OCI-LY1 (cell line): ENCODE data around the gene RAD50.

Experiments used
- H2AFZ ChIP-seq: fragments of 200-600 bp; sonication (generic), shearing (Covaris generic); 2 replicates; pipeline ENCODE4 v1.6.0; 2014; ENCODE audit warnings: antibody characterized with exemption, mild to moderate bottlenecking, low read length
- H3F3A ChIP-seq: fragments of 200-600 bp; sonication (generic), shearing (Covaris generic); 2 replicates; pipeline ENCODE4 v1.6.0; 2014; ENCODE audit warnings: mild to moderate bottlenecking, antibody characterized with exemption, low read length, moderate library complexity; ENCODE audit not compliant: insufficient read depth
- H3K27ac ChIP-seq: fragments of 200-600 bp; sonication (generic); 2 replicates; pipeline ENCODE4 v1.5.1; 2014; ENCODE audit warnings: low read length, mixed run types, mild to moderate bottlenecking, low read depth; ENCODE audit not compliant: poor library complexity, severe bottlenecking
- H3K27me3 ChIP-seq: fragments of 200-600 bp; sonication (generic); 2 replicates; pipeline ENCODE4 v1.6.0; 2014; ENCODE audit warnings: antibody characterized with exemption, mild to moderate bottlenecking, low read length, moderate library complexity; ENCODE audit not compliant: insufficient read depth
- H3K36me3 ChIP-seq: fragments of 200-600 bp; sonication (generic); 2 replicates; pipeline ENCODE4 v1.6.1; 2014; ENCODE audit warnings: mild to moderate bottlenecking, antibody characterized with exemption, low read length, moderate library complexity, mixed read lengths; ENCODE audit not compliant: insufficient read depth
- H3K4me1 ChIP-seq: fragments of 200-600 bp; sonication (generic); 2 replicates; pipeline ENCODE4 v1.5.1; 2014; ENCODE audit warnings: mild to moderate bottlenecking, low read length, moderate library complexity; ENCODE audit not compliant: insufficient read depth, severe bottlenecking
- H3K4me2 ChIP-seq: fragments of 200-600 bp; sonication (generic), shearing (Covaris generic); 2 replicates; pipeline ENCODE4 v1.6.1; 2014; ENCODE audit warnings: low read length
- H3K4me3 ChIP-seq: fragments of 200-600 bp; sonication (generic); 2 replicates; pipeline ENCODE4 v1.5.1; 2014; ENCODE audit warnings: low read length, low read depth, mild to moderate bottlenecking, mixed read lengths; ENCODE audit not compliant: poor library complexity, severe bottlenecking
- H3K79me2 ChIP-seq: fragments of 200-600 bp; shearing (Covaris generic); 2 replicates; pipeline ENCODE4 v1.6.1; 2016; ENCODE audit warnings: mixed run types, low read length, mixed read lengths; ENCODE audit not compliant: insufficient read depth
- H3K9ac ChIP-seq: fragments of 200-600 bp; sonication (generic), shearing (Covaris generic); 2 replicates; pipeline ENCODE4 v1.6.1; 2014; ENCODE audit warnings: mild to moderate bottlenecking, low read length, mixed read lengths
- H3K9me2 ChIP-seq: fragments of 200-600 bp; sonication (generic), shearing (Covaris generic); 2 replicates; pipeline ENCODE4 v1.6.1; 2014; ENCODE audit warnings: low read depth, mild to moderate bottlenecking, low read length, mixed read lengths
- H3K9me3 ChIP-seq: fragments of 200-600 bp; shearing (Covaris generic); 2 replicates; pipeline ENCODE4 v1.6.1; 2014; ENCODE audit warnings: low read length, mixed read lengths
- H4K20me1 ChIP-seq: fragments of 200-600 bp; sonication (generic), shearing (Covaris generic); 2 replicates; pipeline ENCODE4 v1.6.0; 2016; ENCODE audit warnings: mild to moderate bottlenecking, low read length; ENCODE audit not compliant: insufficient read depth
- CTCF ChIP-seq: fragments of 200-600 bp; sonication (generic), shearing (Covaris generic); IDR thresholded peaks from 2 replicates; pipeline ENCODE4 v1.5.1; 2017; ENCODE audit warnings: mild to moderate bottlenecking, antibody characterized with exemption, low read length, moderate library complexity, mixed read lengths
- EZH2 ChIP-seq: fragments of 200-600 bp; sonication (generic), shearing (Covaris generic); IDR thresholded peaks from 2 replicates; pipeline ENCODE4 v1.8.0; 2017; ENCODE audit warnings: borderline replicate concordance, mixed run types, mild to moderate bottlenecking, antibody characterized with exemption, low read length, moderate library complexity, mixed read lengths

RAD50 gene

GRCh38 chr5:132637241-132637640, 80.5 kb downstream of the RAD50 start:
- H3K4me2 ChIP-seq: no peak overlapping the region
- no peaks in the 10 kb centered on the region for H3K4me1 ChIP-seq
- no peak overlapping the region for H3K4me3 ChIP-seq
- no peak overlapping the region for H2AFZ ChIP-seq
- H3K79me2 ChIP-seq: no peaks in the 10 kb centered on the region
- H3K9ac ChIP-seq: no peak overlapping the region
- no peaks in the 10 kb centered on the region for H3K9me3 ChIP-seq
- no peak for TF ChIP-seq EZH2
- no peak for TF ChIP-seq CTCF
- no peaks in the 10 kb centered on the region for H4K20me1 ChIP-seq
- H3K36me3 ChIP-seq: peaks cover 78% of the 10 kb centered on the region
- no peak overlapping the region for H3K27ac ChIP-seq
- no peaks in the 10 kb centered on the region for H3K27me3 ChIP-seq
- no peaks in the 10 kb centered on the region for H3F3A ChIP-seq
- no peaks in the 10 kb centered on the region for H3K9me2 ChIP-seq

- no peak overlapping the region for H3K4me3 ChIP-seq
- no peak overlapping the region for H2AFZ ChIP-seq
- no peak overlapping the region for H3K27ac ChIP-seq
- H4K20me1 ChIP-seq: no peaks in the 10 kb centered on the region
- no peaks in the 10 kb centered on the region for H3K4me1 ChIP-seq
- TF ChIP-seq CTCF (no peak), EZH2 (no peak)
- H3K4me2 ChIP-seq: no peak overlapping the region
- H3K79me2 ChIP-seq: no peaks in the 10 kb centered on the region
- H3K9ac ChIP-seq: no peak overlapping the region
- no peaks in the 10 kb centered on the region for H3K9me3 ChIP-seq
- no peaks in the 10 kb centered on the region for H3K27me3 ChIP-seq
- H3F3A ChIP-seq: no peaks in the 10 kb centered on the region
- H3K36me3 ChIP-seq: peaks cover 95% of the 10 kb centered on the region
- H3K9me2 ChIP-seq: no peaks in the 10 kb centered on the region
Observed at GRCh38 chr5:132639706-132640130, 82.9 kb downstream of the RAD50 start.

GRCh38 chr5:132640613-132641012, 83.8 kb downstream of the RAD50 start:
- H3K27ac ChIP-seq: no peak overlapping the region
- no peak overlapping the region for H3K9ac ChIP-seq
- H3K4me2 ChIP-seq: no peak overlapping the region

More at GRCh38 chr5:132640613-132641012, 83.8 kb downstream of the RAD50 start:
- Histone ChIP-seq H2AFZ (no peak overlapping the region), H3K4me3 (no peak overlapping the region), H3K9me3 (no peaks in the 10 kb centered on the region), H3F3A (no peaks in the 10 kb centered on the region), H3K36me3 (peaks cover 86% of the 10 kb centered on the region), H4K20me1 (no peaks in the 10 kb centered on the region), H3K9me2 (no peaks in the 10 kb centered on the region), H3K79me2 (no peaks in the 10 kb centered on the region), H3K4me1 (no peaks in the 10 kb centered on the region), H3K27me3 (no peaks in the 10 kb centered on the region)
- TF ChIP-seq EZH2: no peak
- no peak for TF ChIP-seq CTCF
